Body of pancreas (tissue), 4 donors: ENCODE results near the gene MYO10. TPM values are rescaled to one million over a fixed set of nuclear protein-coding genes. Genes with fewer than 3 reads are reported as not detected.

Experiments used
- ATAC-seq: fragments of 150-250 bp; one replicate; pipeline ENCODE4 v1.9.1; 2016
- DNase-seq, 4 donors: peaks; one replicate each; pipeline ENCODE4 v3.0.0-alpha.2; 2019
- H3K27ac ChIP-seq, 4 donors: fragments of 200-600 bp; sonication (generic); 1 replicate in 3 of 4; 2 replicates in 1 of 4; pipeline versions ENCODE4 v1.5.1 to v1.6.1; 2016 to 2019; ENCODE audit warnings: mild to moderate bottlenecking in 1 of 4, mixed read lengths in 1 of 4, moderate library complexity in 1 of 4
- H3K27me3 ChIP-seq, 2 donors: fragments of 200-600 bp; sonication (generic); one replicate each; pipeline ENCODE4 v1.6.0; 2016; ENCODE audit warnings: mild to moderate bottlenecking in 1 of 2
- H3K36me3 ChIP-seq, 2 donors: fragments of 200-600 bp; sonication (generic); replicated peaks in 1 of 2; 2 replicates each; pipeline ENCODE4 v1.5.1; 2016; ENCODE audit warnings: low read depth in 2 of 2; ENCODE audit not compliant: insufficient read depth in 1 of 2
- H3K4me1 ChIP-seq: fragments of 200-600 bp; sonication (generic); one replicate; pipeline ENCODE4 v1.6.0; 2016
- H3K4me3 ChIP-seq, 2 donors: fragments of 200-600 bp; sonication (generic); 1 replicate in 1 of 2; 2 replicates in 1 of 2; pipeline ENCODE4 v1.5.1; 2016 to 2019
- H3K9me3 ChIP-seq, 3 donors: fragments of 200-600 bp; sonication (generic); 1 replicate in 2 of 3; 2 replicates in 1 of 3; pipeline ENCODE4 v1.5.1; 2016
- POLR2A ChIP-seq, 3 donors: fragments of 450-650 bp; IDR thresholded peaks; one replicate each; pipeline ENCODE4 v1.6.1; 2016; ENCODE audit warnings: antibody characterized with exemption in 3 of 3, mild to moderate bottlenecking in 2 of 3
- WGBS, 2 donors: methylation state at CpG; one replicate each; pipeline ENCODE4 v1.1.5; 2017; 5-methylcytosine and 5-hydroxymethylcytosine counted together
- intact Hi-C: fragments of 100-400 bp; cut with DNase I; formaldehyde crosslinking; loops from one replicate; pipeline ENCODE4 v1.15.1; 2023
- total RNA-seq, 2 donors: library from RNA; depleted of rRNA; stranded (reverse); fragments of >200 nt; gene quantifications; one replicate each; pipeline ENCODE4 v1.1.0, GENCODE V29; 2016
- TF ChIP-seq, protein P1 (sequence below), 7 experiments: fragments of 450-650 bp in 4 of 7; fragments of 200-600 bp in 3 of 7; sonication (generic) in 3 of 7; IDR thresholded peaks; one replicate each; pipeline ENCODE4 v1.5.1; 2016 to 2019; ENCODE audit warnings: antibody characterized with exemption in 7 of 7

The MYO10 gene
- total RNA-seq, 2 donors from 2014 or later: 35.8 to 162 TPM

DNA sequence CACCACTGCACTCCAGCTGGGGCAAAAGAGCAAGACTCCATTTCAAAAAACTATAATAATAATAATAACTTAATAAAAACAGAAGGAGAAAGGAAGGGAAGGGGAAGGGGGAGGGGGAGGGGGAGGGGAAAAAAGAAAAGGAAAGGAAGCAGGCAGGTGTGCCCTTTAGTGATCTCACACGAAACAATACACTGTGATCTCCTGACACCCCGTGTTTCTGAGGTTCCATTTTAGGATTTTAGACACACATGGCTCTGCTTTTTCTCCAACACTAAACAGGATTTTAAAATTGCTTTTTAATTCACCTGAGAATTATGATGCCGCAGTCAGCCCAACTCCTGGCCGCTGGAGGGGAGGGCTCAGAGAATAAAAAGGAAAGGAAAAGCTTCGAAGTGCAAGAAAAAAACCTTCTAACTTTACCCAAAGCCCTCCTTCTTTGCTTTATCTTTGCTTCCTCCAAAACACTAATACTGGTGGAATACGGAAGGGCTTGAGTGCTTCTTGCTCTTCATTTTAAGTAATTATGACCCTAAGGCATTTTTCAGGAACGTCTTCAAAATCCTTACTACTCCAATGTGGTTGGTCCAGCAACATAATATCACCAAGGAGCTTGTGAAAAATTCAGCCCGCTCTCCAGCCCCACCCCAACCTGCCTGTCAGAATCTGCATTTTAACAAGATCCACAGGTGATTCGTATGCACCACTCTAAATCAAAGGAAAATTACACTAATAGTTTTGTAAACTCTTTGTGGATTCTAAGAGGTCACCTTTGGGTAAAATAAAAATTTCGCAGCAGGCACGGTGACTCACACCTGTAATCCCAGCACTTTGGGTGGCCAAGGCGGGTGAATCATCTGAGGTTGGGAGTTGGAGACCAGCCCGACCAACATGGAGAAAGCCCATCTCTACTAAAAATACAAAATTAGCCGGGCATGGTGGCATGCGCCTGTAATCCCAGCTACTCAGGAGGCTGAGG is 66.0 kb downstream of the MYO10 start:
- intact Hi-C loops: no loop called here
- Histone ChIP-seq H3K27ac (no peak overlapping the region), H3K27me3 (no peaks in the 10 kb centered on the region), H3K4me1 (peaks cover 22% of the 10 kb centered on the region), H3K4me3 (no peak overlapping the region), H3K9me3 (no peaks in the 10 kb centered on the region), H3K36me3 (no peaks in the 10 kb centered on the region)
- 89 to 94% methylated on average over 15 of the region's 15 CpGs for WGBS, 2 donors
- TF ChIP-seq POLR2A (IDR thresholded peaks at IDR 0.05): no peak
- TF ChIP-seq, protein P1, sequence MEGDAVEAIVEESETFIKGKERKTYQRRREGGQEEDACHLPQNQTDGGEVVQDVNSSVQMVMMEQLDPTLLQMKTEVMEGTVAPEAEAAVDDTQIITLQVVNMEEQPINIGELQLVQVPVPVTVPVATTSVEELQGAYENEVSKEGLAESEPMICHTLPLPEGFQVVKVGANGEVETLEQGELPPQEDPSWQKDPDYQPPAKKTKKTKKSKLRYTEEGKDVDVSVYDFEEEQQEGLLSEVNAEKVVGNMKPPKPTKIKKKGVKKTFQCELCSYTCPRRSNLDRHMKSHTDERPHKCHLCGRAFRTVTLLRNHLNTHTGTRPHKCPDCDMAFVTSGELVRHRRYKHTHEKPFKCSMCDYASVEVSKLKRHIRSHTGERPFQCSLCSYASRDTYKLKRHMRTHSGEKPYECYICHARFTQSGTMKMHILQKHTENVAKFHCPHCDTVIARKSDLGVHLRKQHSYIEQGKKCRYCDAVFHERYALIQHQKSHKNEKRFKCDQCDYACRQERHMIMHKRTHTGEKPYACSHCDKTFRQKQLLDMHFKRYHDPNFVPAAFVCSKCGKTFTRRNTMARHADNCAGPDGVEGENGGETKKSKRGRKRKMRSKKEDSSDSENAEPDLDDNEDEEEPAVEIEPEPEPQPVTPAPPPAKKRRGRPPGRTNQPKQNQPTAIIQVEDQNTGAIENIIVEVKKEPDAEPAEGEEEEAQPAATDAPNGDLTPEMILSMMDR (IDR thresholded peaks at IDR 0.05): no peak
- ATAC-seq (no peak), DNase-seq (no peak)

DNA sequence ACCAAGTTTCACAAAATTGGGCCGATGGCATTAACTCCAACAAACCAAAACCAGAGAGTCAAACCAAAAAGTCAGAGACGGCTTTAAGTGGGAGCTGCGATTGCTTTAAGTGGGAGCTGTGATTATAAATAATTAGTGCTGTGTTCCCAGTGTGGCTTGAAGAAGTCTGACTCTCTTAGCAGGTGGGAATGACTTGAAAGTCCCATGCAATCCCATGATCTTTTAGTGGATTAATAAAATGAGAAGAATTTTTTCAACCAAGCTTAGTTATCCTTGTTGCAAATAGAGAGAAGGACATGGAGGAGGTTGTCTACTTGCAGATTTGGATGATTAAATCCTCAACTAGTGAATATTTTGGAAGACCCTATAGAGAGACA is 68.5 kb downstream of the MYO10 start:
- Histone ChIP-seq H3K27ac (peak overlapping the region; percentile 68 to 80 (median 76)), H3K9me3 (no peaks in the 10 kb centered on the region), H3K4me1 (peaks cover 32% of the 10 kb centered on the region), H3K36me3 (no peaks in the 10 kb centered on the region), H3K4me3 (no peak overlapping the region), H3K27me3 (no peaks in the 10 kb centered on the region)
- ATAC-seq (no peak), DNase-seq (no peak)
- intact Hi-C loops: no loop called here
- 87 to 96% methylated on average over 3 of the region's 3 CpGs for WGBS, 2 donors
- no peak for TF ChIP-seq POLR2A (IDR thresholded peaks at IDR 0.05)
- TF ChIP-seq, protein P1 (IDR thresholded peaks at IDR 0.05): no peak

DNA sequence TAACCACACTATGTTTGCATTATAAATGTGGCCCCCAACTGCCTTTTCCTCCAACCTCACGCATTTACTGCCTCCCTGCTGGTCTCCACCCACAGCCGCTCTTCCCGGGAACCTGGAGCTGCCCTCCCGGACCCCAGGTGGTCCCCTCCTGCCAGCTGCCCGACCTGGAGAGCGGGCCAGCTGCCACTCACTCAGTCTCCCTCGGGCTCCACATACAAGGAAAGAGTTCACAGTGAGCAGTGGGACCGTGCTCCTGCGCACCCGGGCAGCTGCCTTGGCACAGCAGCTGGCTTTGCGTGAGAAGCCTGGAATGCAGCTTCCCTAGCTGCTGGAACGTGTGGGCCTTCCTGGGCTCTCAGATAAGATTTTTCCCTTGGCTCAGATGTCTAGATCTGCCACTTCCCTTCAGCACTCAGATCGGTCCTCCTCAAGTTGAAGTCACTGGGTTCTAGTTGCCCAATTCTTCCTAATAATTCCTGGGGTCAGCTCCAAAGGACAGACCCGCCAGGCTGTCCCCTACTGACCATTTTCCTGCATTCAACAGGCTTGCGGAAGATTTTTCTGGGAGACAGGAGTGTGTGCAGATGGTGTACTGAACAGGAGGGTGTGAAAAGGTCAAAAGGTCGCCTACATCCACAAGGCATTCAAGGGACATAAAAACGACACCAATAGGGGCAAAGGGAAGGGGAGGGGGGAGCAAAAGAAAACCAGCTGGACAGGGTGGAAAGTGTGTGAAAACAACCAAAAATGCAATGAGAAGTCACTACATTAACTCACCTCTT is 69.1 kb downstream of the MYO10 start:
- intact Hi-C loops: no loop called here
- Histone ChIP-seq H3K4me1 (peaks cover 31% of the 10 kb centered on the region), H3K4me3 (no peak overlapping the region), H3K36me3 (no peaks in the 10 kb centered on the region), H3K9me3 (no peaks in the 10 kb centered on the region), H3K27me3 (no peaks in the 10 kb centered on the region), H3K27ac (peak overlapping the region; percentile 68 to 80 (median 76))
- peak; percentile 85 for ATAC-seq
- 31 to 35% methylated on average over 15 to 17 of the region's 17 CpGs for WGBS, 2 donors
- peak; percentile 63 to 82 (median 72) for DNase-seq
- TF ChIP-seq, protein P1 (IDR thresholded peaks at IDR 0.05): no peak
- TF ChIP-seq POLR2A (IDR thresholded peaks at IDR 0.05): peak in 1 of 3 donors; percentile 17

DNA sequence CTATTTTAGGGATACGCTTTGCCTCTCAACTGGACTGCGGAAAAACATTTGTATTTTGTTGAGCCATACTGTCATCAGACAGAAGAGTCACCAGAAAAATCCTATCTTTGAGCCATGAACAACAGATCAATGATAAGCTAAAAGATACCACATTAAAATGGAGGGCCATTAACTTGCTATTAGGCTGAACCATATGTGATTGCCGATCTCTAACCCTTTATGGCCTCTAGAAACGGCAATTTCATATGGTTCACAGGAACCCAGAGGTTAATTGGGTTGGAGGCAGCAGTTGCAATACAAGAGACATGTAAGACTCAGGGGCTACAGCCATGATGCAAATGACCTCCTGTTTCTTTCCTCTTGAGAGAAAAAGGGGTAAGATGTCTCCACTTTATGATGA is 69.8 kb downstream of the MYO10 start:
- peaks cover 34% of the 10 kb centered on the region for H3K4me1 ChIP-seq
- ATAC-seq (no peak), DNase-seq (no peak)
- H3K27ac ChIP-seq: peak overlapping the region in 3 of 4 donors; percentile 68 to 80 (median 77)
- H3K9me3 ChIP-seq: no peaks in the 10 kb centered on the region
- 88 to 94% methylated on average over 4 of the region's 4 CpGs for WGBS, 2 donors
- no peaks in the 10 kb centered on the region for H3K36me3 ChIP-seq
- intact Hi-C loops: no loop called here
- TF ChIP-seq, protein P1 (IDR thresholded peaks at IDR 0.05): no peak
- no peak for TF ChIP-seq POLR2A (IDR thresholded peaks at IDR 0.05)
- H3K4me3 ChIP-seq: no peak overlapping the region
- H3K27me3 ChIP-seq: no peaks in the 10 kb centered on the region
